ENCODE data around the gene CDC42BPG.
A peak's percentile ranks its signal among the peaks of the same experiment; 100 is the strongest.

CDC42BPG gene

DNA sequence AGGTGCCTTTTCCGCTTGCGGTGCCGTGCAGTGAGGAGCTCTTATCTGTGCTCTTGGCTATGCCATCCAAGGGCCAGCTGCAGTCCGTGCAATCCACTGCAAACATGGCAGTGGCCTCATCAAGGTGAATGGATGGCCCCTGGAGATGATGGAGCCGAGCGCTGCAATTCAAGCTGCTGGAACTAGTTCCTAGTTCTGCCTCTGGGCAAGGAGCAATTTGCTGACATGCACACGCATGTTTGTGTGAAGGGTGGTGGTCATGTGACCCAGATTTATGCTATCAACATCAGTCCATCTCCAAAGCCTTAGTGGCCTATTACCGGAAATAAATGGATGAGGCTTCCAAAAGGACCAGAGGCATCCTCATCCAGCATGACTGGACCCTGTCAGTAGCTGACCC lies 37.0 kb upstream of the CDC42BPG start:
- Histone ChIP-seq H3K4me3 (ENCODE audit: low read depth, low read length, poor library complexity, severe bottlenecking) (no peak overlapping the region), H3F3A (ENCODE audit: insufficient read depth, low read length) (no peaks in the 10 kb centered on the region; the same call in 1 of the 2 replicates), H3K27me3 (ENCODE audit: insufficient read depth, low read length) (no peaks in the 10 kb centered on the region), H3K79me2 (ENCODE audit: insufficient read depth, low read length) (peaks cover 18% of the 10 kb centered on the region), H2AFZ (ENCODE audit: low read length) (no peak overlapping the region), H3K9me2 (ENCODE audit: low read depth, low read length) (no peaks in the 10 kb centered on the region), H3K9ac (ENCODE audit: low read length) (no peak overlapping the region; the same call in 1 of the 2 replicates), H3K9me3 (ENCODE audit: low read length) (no peaks in the 10 kb centered on the region), H3K27ac (ENCODE audit: low read depth, low read length, poor library complexity, severe bottlenecking) (peak overlapping the region; percentile 96), H4K20me1 (ENCODE audit: insufficient read depth, low read length) (no peaks in the 10 kb centered on the region), H3K36me3 (ENCODE audit: insufficient read depth, low read length) (peaks cover 6% of the 10 kb centered on the region; the same call in 1 of the 2 replicates), H3K4me2 (ENCODE audit: low read length) (no peak overlapping the region; the same call in 1 of the 2 replicates), H3K4me1 (ENCODE audit: insufficient read depth, low read length, severe bottlenecking) (peaks cover 79% of the 10 kb centered on the region)
- TF ChIP-seq, protein P1, sequence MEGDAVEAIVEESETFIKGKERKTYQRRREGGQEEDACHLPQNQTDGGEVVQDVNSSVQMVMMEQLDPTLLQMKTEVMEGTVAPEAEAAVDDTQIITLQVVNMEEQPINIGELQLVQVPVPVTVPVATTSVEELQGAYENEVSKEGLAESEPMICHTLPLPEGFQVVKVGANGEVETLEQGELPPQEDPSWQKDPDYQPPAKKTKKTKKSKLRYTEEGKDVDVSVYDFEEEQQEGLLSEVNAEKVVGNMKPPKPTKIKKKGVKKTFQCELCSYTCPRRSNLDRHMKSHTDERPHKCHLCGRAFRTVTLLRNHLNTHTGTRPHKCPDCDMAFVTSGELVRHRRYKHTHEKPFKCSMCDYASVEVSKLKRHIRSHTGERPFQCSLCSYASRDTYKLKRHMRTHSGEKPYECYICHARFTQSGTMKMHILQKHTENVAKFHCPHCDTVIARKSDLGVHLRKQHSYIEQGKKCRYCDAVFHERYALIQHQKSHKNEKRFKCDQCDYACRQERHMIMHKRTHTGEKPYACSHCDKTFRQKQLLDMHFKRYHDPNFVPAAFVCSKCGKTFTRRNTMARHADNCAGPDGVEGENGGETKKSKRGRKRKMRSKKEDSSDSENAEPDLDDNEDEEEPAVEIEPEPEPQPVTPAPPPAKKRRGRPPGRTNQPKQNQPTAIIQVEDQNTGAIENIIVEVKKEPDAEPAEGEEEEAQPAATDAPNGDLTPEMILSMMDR (IDR thresholded peaks at IDR 0.05; ENCODE audit: low read length): no peak
- no peak for TF ChIP-seq EZH2 (IDR thresholded peaks at IDR 0.05; ENCODE audit: borderline replicate concordance, low read length)

DNA sequence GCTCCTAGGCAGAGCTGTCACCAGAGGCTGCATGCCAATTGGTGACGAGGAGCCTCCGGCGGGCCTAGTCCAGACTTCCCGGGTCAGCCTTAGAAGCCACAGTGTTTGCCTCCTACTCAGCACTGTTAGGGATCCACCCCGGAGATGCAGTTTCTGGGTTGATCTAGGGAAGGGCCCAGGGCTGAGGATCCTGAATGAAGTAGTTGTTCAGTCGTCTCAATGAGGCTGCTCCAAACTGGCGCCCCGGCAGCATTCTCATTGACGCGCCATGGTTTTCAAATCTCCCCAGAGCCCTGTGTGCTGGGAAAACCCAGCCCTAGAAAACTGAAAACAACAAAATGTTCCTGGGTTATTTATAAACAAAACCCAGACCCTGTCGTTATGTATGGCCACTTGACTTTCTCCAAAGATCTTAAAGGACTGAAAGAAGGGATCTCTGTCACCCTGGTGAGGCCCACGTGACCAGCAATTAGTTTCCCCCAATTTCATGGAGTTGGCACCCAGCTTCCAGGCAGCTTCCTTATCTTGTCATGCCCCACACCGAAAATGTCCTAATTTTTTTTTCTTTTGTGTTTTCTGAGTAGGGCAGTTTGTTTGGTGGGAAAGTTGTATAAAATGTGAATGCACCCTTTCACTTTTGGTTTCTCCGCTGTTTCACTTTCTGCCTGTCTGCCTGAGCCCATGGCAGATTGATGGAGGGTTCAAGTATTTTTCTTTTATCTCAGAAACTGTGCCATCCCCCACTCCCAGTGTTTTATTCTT lies 36.0 kb upstream of the CDC42BPG start:
- H3K36me3 ChIP-seq (ENCODE audit: insufficient read depth, low read length): peaks cover 10% of the 10 kb centered on the region; the same call in 1 of the 2 replicates
- peak overlapping the region; percentile 98 for H3K4me2 ChIP-seq (ENCODE audit: low read length)
- H3K9me3 ChIP-seq (ENCODE audit: low read length): no peaks in the 10 kb centered on the region
- TF ChIP-seq EZH2 (IDR thresholded peaks at IDR 0.05; ENCODE audit: borderline replicate concordance, low read length): no peak
- TF ChIP-seq, protein P1 (IDR thresholded peaks at IDR 0.05; ENCODE audit: low read length): no peak
- H3K9me2 ChIP-seq (ENCODE audit: low read depth, low read length): no peaks in the 10 kb centered on the region
- H3K4me3 ChIP-seq (ENCODE audit: low read depth, low read length, poor library complexity, severe bottlenecking): peak overlapping the region; percentile 98
- H3K27me3 ChIP-seq (ENCODE audit: insufficient read depth, low read length): no peaks in the 10 kb centered on the region
- peaks cover 28% of the 10 kb centered on the region for H3K79me2 ChIP-seq (ENCODE audit: insufficient read depth, low read length)
- no peaks in the 10 kb centered on the region; the same call in 1 of the 2 replicates for H3F3A ChIP-seq (ENCODE audit: insufficient read depth, low read length)
- peak overlapping the region; percentile 96 for H3K27ac ChIP-seq (ENCODE audit: low read depth, low read length, poor library complexity, severe bottlenecking)
- no peak overlapping the region for H2AFZ ChIP-seq (ENCODE audit: low read length)
- H4K20me1 ChIP-seq (ENCODE audit: insufficient read depth, low read length): no peaks in the 10 kb centered on the region
- H3K9ac ChIP-seq (ENCODE audit: low read length): peak overlapping the region; percentile 99
- H3K4me1 ChIP-seq (ENCODE audit: insufficient read depth, low read length, severe bottlenecking): peaks cover 82% of the 10 kb centered on the region

DNA sequence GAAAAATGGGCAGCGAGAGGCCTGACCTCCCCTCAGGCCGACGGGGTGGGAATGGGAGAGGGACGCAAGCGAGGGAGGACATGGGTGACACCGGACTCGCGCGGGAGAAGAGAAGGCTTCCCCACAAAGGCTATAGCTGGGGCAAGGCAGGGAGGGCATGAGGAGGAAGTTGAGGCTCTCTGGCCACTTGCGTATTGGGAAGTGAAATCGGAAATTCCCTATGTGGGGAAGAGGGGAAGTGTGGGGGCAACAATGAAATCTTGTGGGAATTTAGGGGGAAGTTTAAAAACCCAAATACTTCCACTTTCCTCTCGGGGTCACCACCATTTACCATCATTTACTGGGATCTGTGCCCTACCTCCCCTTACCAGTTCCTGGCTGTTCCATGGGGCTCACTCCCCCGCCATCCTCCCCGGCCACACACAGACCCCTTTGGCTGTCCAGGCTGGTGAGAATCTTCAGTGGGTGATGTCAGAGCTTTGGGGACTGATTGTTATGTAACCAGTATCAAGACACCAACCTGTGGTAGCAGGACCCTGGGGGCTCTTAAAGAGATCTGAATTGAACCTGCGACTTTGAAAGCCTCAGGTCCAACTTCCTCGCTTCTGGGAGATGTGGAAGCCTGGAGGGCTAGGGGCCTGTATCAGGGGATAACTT lies 34.9 kb upstream of the CDC42BPG start:
- peak overlapping the region; percentile 98 for H3K4me3 ChIP-seq (ENCODE audit: low read depth, low read length, poor library complexity, severe bottlenecking)
- no peaks in the 10 kb centered on the region for H3K27me3 ChIP-seq (ENCODE audit: insufficient read depth, low read length)
- H3F3A ChIP-seq (ENCODE audit: insufficient read depth, low read length): no peaks in the 10 kb centered on the region; the same call in 1 of the 2 replicates
- H3K4me2 ChIP-seq (ENCODE audit: low read length): peak overlapping the region; percentile 98
- H3K79me2 ChIP-seq (ENCODE audit: insufficient read depth, low read length): peaks cover 29% of the 10 kb centered on the region
- peaks cover 84% of the 10 kb centered on the region for H3K4me1 ChIP-seq (ENCODE audit: insufficient read depth, low read length, severe bottlenecking)
- no peak overlapping the region for H2AFZ ChIP-seq (ENCODE audit: low read length)
- peaks cover 13% of the 10 kb centered on the region; the same call in 1 of the 2 replicates for H3K36me3 ChIP-seq (ENCODE audit: insufficient read depth, low read length)
- H4K20me1 ChIP-seq (ENCODE audit: insufficient read depth, low read length): no peaks in the 10 kb centered on the region
- H3K9me3 ChIP-seq (ENCODE audit: low read length): no peaks in the 10 kb centered on the region
- H3K9ac ChIP-seq (ENCODE audit: low read length): peak overlapping the region; percentile 99
- TF ChIP-seq EZH2 (IDR thresholded peaks at IDR 0.05; ENCODE audit: borderline replicate concordance, low read length): no peak
- TF ChIP-seq, protein P1 (IDR thresholded peaks at IDR 0.05; ENCODE audit: low read length): no peak
- H3K27ac ChIP-seq (ENCODE audit: low read depth, low read length, poor library complexity, severe bottlenecking): peak overlapping the region; percentile 96
- H3K9me2 ChIP-seq (ENCODE audit: low read depth, low read length): no peaks in the 10 kb centered on the region
